BLaER1 (cell line): ENCODE results near the gene URGCP.

ENCODE experiments used
- H3K27ac ChIP-seq: shearing (Covaris generic); formaldehyde crosslinking; 2 replicates; pipeline ENCODE4 v1.8.1; 2022
- H3K27me3 ChIP-seq: shearing (Covaris generic); formaldehyde crosslinking; 2 replicates; pipeline ENCODE4 v1.8.1; 2022
- H3K36me3 ChIP-seq: shearing (Covaris generic); formaldehyde crosslinking; 2 replicates; pipeline ENCODE4 v1.8.1; 2022
- H3K4me1 ChIP-seq: shearing (Covaris generic); formaldehyde crosslinking; 2 replicates; pipeline ENCODE4 v1.8.1; 2022
- H3K4me2 ChIP-seq: shearing (Covaris generic); formaldehyde crosslinking; 2 replicates; pipeline ENCODE4 v1.8.1; 2022
- H3K4me3 ChIP-seq: shearing (Covaris generic); formaldehyde crosslinking; 2 replicates; pipeline ENCODE4 v1.8.1; 2022
- H3K9ac ChIP-seq: shearing (Covaris generic); formaldehyde crosslinking; 2 replicates; pipeline ENCODE4 v1.8.1; 2022
- H3K9me3 ChIP-seq: shearing (Covaris generic); formaldehyde crosslinking; 2 replicates; pipeline ENCODE4 v1.8.1; 2022
- H4K20me1 ChIP-seq: shearing (Covaris generic); formaldehyde crosslinking; 2 replicates; pipeline ENCODE4 v1.8.1; 2022
- Cebpa-rat ChIP-seq: shearing (Covaris generic); IDR thresholded peaks from 2 replicates; pipeline ENCODE4 v1.8.1; 2022

Gene URGCP

GRCh38 chr7:43868181-43868580 is 38.2 kb downstream of the URGCP start:
- H3K36me3 ChIP-seq: peaks cover 28% of the 10 kb centered on the region
- H3K4me2 ChIP-seq: peak overlapping the region; percentile 92
- no peaks in the 10 kb centered on the region for H4K20me1 ChIP-seq
- peak overlapping the region; percentile 82; the same call in 1 of the 2 replicates for H3K9ac ChIP-seq
- no peak for TF ChIP-seq Cebpa-rat
- H3K27ac ChIP-seq: no peak overlapping the region
- peak overlapping the region; percentile 78 for H3K4me3 ChIP-seq
- no peaks in the 10 kb centered on the region for H3K9me3 ChIP-seq
- no peaks in the 10 kb centered on the region for H3K27me3 ChIP-seq
- peaks cover 34% of the 10 kb centered on the region for H3K4me1 ChIP-seq

- Histone ChIP-seq H3K4me1 (peaks cover 18% of the 10 kb centered on the region), H3K27me3 (no peaks in the 10 kb centered on the region), H3K27ac (no peak overlapping the region), H3K9me3 (peaks cover 3% of the 10 kb centered on the region; the same call in 1 of the 2 replicates), H4K20me1 (no peaks in the 10 kb centered on the region), H3K4me2 (no peak overlapping the region), H3K4me3 (no peak overlapping the region), H3K36me3 (peaks cover 28% of the 10 kb centered on the region), H3K9ac (no peak overlapping the region)
- TF ChIP-seq Cebpa-rat: no peak
Measured at GRCh38 chr7:43865277-43865676, 41.1 kb downstream of the URGCP start.

- no peak for TF ChIP-seq Cebpa-rat
- peaks cover 14% of the 10 kb centered on the region for H3K9me3 ChIP-seq
- H3K27ac ChIP-seq: no peak overlapping the region
- H4K20me1 ChIP-seq: no peaks in the 10 kb centered on the region
- H3K4me3 ChIP-seq: no peak overlapping the region
- H3K36me3 ChIP-seq: peaks cover 28% of the 10 kb centered on the region
- peaks cover 11% of the 10 kb centered on the region for H3K4me1 ChIP-seq
- no peak overlapping the region for H3K4me2 ChIP-seq
- no peak overlapping the region for H3K9ac ChIP-seq
- no peaks in the 10 kb centered on the region for H3K27me3 ChIP-seq
Measured at GRCh38 chr7:43864126-43864525, 42.3 kb downstream of the URGCP start.

GRCh38 chr7:43856996-43857395 is 49.4 kb downstream of the URGCP start:
- Histone ChIP-seq H3K4me2 (no peak overlapping the region), H3K36me3 (no peaks in the 10 kb centered on the region), H3K27ac (no peak overlapping the region), H3K9me3 (peaks cover 28% of the 10 kb centered on the region), H3K4me1 (no peaks in the 10 kb centered on the region), H4K20me1 (no peaks in the 10 kb centered on the region), H3K27me3 (no peaks in the 10 kb centered on the region), H3K4me3 (no peak overlapping the region), H3K9ac (no peak overlapping the region)
- TF ChIP-seq Cebpa-rat: no peak

GRCh38 chr7:43856316-43856715 is 50.1 kb downstream of the URGCP start:
- no peak overlapping the region for H3K4me3 ChIP-seq
- H3K27ac ChIP-seq: no peak overlapping the region
- no peaks in the 10 kb centered on the region for H3K36me3 ChIP-seq
- no peak overlapping the region for H3K4me2 ChIP-seq
- H3K9me3 ChIP-seq: peaks cover 35% of the 10 kb centered on the region
- no peak for TF ChIP-seq Cebpa-rat
- H3K27me3 ChIP-seq: no peaks in the 10 kb centered on the region
- H3K4me1 ChIP-seq: no peaks in the 10 kb centered on the region
- H3K9ac ChIP-seq: no peak overlapping the region
- no peaks in the 10 kb centered on the region for H4K20me1 ChIP-seq

- H3K9me3 ChIP-seq: peaks cover 32% of the 10 kb centered on the region
- no peak overlapping the region for H3K4me3 ChIP-seq
- no peak for TF ChIP-seq Cebpa-rat
- H3K4me1 ChIP-seq: peaks cover 8% of the 10 kb centered on the region
- H4K20me1 ChIP-seq: no peaks in the 10 kb centered on the region
- no peaks in the 10 kb centered on the region for H3K36me3 ChIP-seq
- H3K27me3 ChIP-seq: no peaks in the 10 kb centered on the region
- H3K4me2 ChIP-seq: no peak overlapping the region
- H3K9ac ChIP-seq: no peak overlapping the region
- no peak overlapping the region for H3K27ac ChIP-seq
Measured at GRCh38 chr7:43855176-43855575, 51.2 kb downstream of the URGCP start.

- Histone ChIP-seq H3K27me3 (no peaks in the 10 kb centered on the region), H4K20me1 (no peaks in the 10 kb centered on the region), H3K4me3 (no peak overlapping the region), H3K36me3 (no peaks in the 10 kb centered on the region), H3K27ac (no peak overlapping the region), H3K9me3 (peaks cover 14% of the 10 kb centered on the region), H3K4me1 (peaks cover 12% of the 10 kb centered on the region), H3K9ac (no peak overlapping the region), H3K4me2 (no peak overlapping the region)
- TF ChIP-seq Cebpa-rat: no peak
Measured at GRCh38 chr7:43851805-43852204, 54.6 kb downstream of the URGCP start.

GRCh38 chr7:43850348-43851116 is 55.9 kb downstream of the URGCP start:
- Histone ChIP-seq H3K27ac (no peak overlapping the region), H3K9me3 (peaks cover 14% of the 10 kb centered on the region), H3K9ac (no peak overlapping the region), H4K20me1 (no peaks in the 10 kb centered on the region), H3K36me3 (no peaks in the 10 kb centered on the region), H3K4me3 (no peak overlapping the region), H3K4me2 (peak overlapping the region; percentile 47), H3K27me3 (no peaks in the 10 kb centered on the region), H3K4me1 (peaks cover 12% of the 10 kb centered on the region)
- no peak for TF ChIP-seq Cebpa-rat

- Histone ChIP-seq H3K4me1 (peaks cover 12% of the 10 kb centered on the region), H3K27ac (no peak overlapping the region), H3K36me3 (no peaks in the 10 kb centered on the region), H3K27me3 (no peaks in the 10 kb centered on the region), H3K4me2 (no peak overlapping the region), H3K9me3 (peaks cover 14% of the 10 kb centered on the region), H3K9ac (no peak overlapping the region), H4K20me1 (no peaks in the 10 kb centered on the region), H3K4me3 (no peak overlapping the region)
- TF ChIP-seq Cebpa-rat: no peak
Measured at GRCh38 chr7:43849047-43849446, 57.3 kb downstream of the URGCP start.

- Histone ChIP-seq H3K27me3 (no peaks in the 10 kb centered on the region), H3K4me3 (no peak overlapping the region), H3K9me3 (peaks cover 13% of the 10 kb centered on the region), H3K36me3 (no peaks in the 10 kb centered on the region), H3K4me1 (peaks cover 12% of the 10 kb centered on the region), H4K20me1 (no peaks in the 10 kb centered on the region), H3K27ac (no peak overlapping the region), H3K9ac (no peak overlapping the region), H3K4me2 (no peak overlapping the region)
- TF ChIP-seq Cebpa-rat: no peak
Measured at GRCh38 chr7:43847496-43847895, 58.9 kb downstream of the URGCP start.
